Astrocyte (in vitro differentiated cells and primary cell): ENCODE measurements around the gene MEGF11. TPM values are rescaled to one million over a fixed set of nuclear protein-coding genes. Genes with fewer than 3 reads are reported as not detected.

Experiments used
- DNase-seq: peaks from one replicate; pipeline ENCODE4 v3.0.0-alpha.2; 2010; ENCODE audit warnings: low read depth
- FAIRE-seq: peaks from 2 replicates; lab custom pipeline; 2011; peaks lifted over from hg19 to GRCh38; lab: Jason Lieb, UNC
- H2AFZ ChIP-seq: 2 replicates; pipeline ENCODE4 v1.6.0; 2012; ENCODE audit warnings: low read depth, low read length, inconsistent platforms
- H3K27ac ChIP-seq: 2 replicates; pipeline ENCODE4 v1.5.1; 2011; ENCODE audit warnings: low read depth, low read length, inconsistent platforms
- H3K27me3 ChIP-seq: 2 replicates; pipeline ENCODE4 v1.6.0; 2011; ENCODE audit warnings: low read length, inconsistent platforms; ENCODE audit not compliant: insufficient read depth
- H3K36me3 ChIP-seq: 2 replicates; pipeline ENCODE4 v1.5.1; 2011; ENCODE audit warnings: low read length, inconsistent platforms; ENCODE audit not compliant: insufficient read depth
- H3K4me1 ChIP-seq: 2 replicates; pipeline ENCODE4 v1.5.1; 2011; ENCODE audit warnings: low read length, inconsistent platforms; ENCODE audit not compliant: insufficient read depth
- H3K4me2 ChIP-seq: 2 replicates; pipeline ENCODE4 v1.6.0; 2012; ENCODE audit warnings: low read length, inconsistent platforms
- H3K4me3 ChIP-seq: 2 replicates; pipeline ENCODE4 v1.5.1; 2011; ENCODE audit warnings: low read depth, mild to moderate bottlenecking, low read length, inconsistent platforms; ENCODE audit not compliant: insufficient read depth
- H3K79me2 ChIP-seq: 2 replicates; pipeline ENCODE4 v1.6.0; 2012; ENCODE audit warnings: mild to moderate bottlenecking, low read length, inconsistent platforms; ENCODE audit not compliant: insufficient read depth
- H3K9ac ChIP-seq: 2 replicates; pipeline ENCODE4 v1.6.0; 2012; ENCODE audit warnings: mild to moderate bottlenecking, low read length, inconsistent platforms
- H3K9me3 ChIP-seq: 2 replicates; pipeline ENCODE4 v1.5.1; 2012; ENCODE audit warnings: low read depth, mild to moderate bottlenecking, low read length, inconsistent platforms; ENCODE audit not compliant: insufficient read depth
- H4K20me1 ChIP-seq: 2 replicates; pipeline ENCODE4 v1.6.0; 2012; ENCODE audit warnings: low read length, inconsistent platforms; ENCODE audit not compliant: insufficient read depth
- H3K27ac Mint-ChIP-seq: one replicate; pipeline ENCODE4 v1.8.0; 2021; ENCODE audit warnings: mild to moderate bottlenecking, mixed read lengths; ENCODE audit not compliant: unreplicated experiment
- H3K27me3 Mint-ChIP-seq: one replicate; pipeline ENCODE4 v1.8.0; 2021; ENCODE audit warnings: low read depth, mixed read lengths; ENCODE audit not compliant: unreplicated experiment
- H3K36me3 Mint-ChIP-seq: one replicate; pipeline ENCODE4 v1.8.0; 2021; ENCODE audit warnings: low read depth, mixed read lengths; ENCODE audit not compliant: unreplicated experiment
- H3K4me1 Mint-ChIP-seq: one replicate; pipeline ENCODE4 v1.8.0; 2021; ENCODE audit warnings: low read depth, mixed read lengths; ENCODE audit not compliant: unreplicated experiment
- H3K4me3 Mint-ChIP-seq: one replicate; pipeline ENCODE4 v1.8.0; 2021; ENCODE audit warnings: mild to moderate bottlenecking, moderate library complexity, mixed read lengths; ENCODE audit not compliant: unreplicated experiment
- H3K9me3 Mint-ChIP-seq: one replicate; pipeline ENCODE4 v1.8.0; 2021; ENCODE audit warnings: mild to moderate bottlenecking, mixed read lengths; ENCODE audit not compliant: unreplicated experiment
- EZH2 ChIP-seq: IDR thresholded peaks from 2 replicates; pipeline ENCODE4 v1.6.1; 2012; ENCODE audit warnings: mild to moderate bottlenecking, low read length, inconsistent platforms; ENCODE audit not compliant: insufficient read depth
- total RNA-seq: library from RNA; stranded (reverse); gene quantifications from 2 replicates; pipeline ENCODE4 v1.2.1, GENCODE V29; 2021
- TF ChIP-seq, protein P1 (sequence below): IDR thresholded peaks from 2 replicates; pipeline ENCODE4 v1.5.1; 2011; ENCODE audit warnings: low read depth, mild to moderate bottlenecking, inconsistent platforms, low read length, moderate library complexity; ENCODE audit not compliant: insufficient read depth

MEGF11 gene
- total RNA-seq, 1 donor from 2014 or later: 0.16 TPM

DNA sequence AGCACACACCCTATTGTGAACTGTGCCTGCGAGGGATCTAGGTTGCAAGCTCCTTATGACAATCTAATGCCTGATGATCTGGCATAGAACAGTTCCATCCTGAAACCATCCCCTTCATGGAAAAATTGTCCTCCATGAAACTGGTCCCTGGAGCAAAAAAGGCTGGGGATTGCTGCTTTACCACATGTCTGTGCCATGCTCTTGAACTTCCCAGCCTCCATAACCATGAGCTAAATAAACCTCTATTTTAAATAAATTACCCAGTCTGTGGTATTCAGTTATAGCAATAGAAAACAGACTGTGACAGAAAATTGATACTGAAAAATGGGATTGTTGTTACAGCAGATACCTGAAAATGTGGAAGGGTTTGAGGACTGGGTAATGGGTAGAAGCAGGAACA lies 221.5 kb downstream of the MEGF11 start:
- Histone ChIP-seq H4K20me1 (no peaks in the 10 kb centered on the region), H3K9ac (no peak overlapping the region), H2AFZ (no peak overlapping the region), H3K27ac (no peak overlapping the region), H3K4me3 (no peak overlapping the region), H3K4me1 (no peaks in the 10 kb centered on the region), H3K27me3 (peaks cover 18% of the 10 kb centered on the region), H3K36me3 (no peaks in the 10 kb centered on the region), H3K79me2 (no peaks in the 10 kb centered on the region), H3K4me2 (no peak overlapping the region), H3K9me3 (no peaks in the 10 kb centered on the region)
- no peak for TF ChIP-seq EZH2
- TF ChIP-seq, protein P1, sequence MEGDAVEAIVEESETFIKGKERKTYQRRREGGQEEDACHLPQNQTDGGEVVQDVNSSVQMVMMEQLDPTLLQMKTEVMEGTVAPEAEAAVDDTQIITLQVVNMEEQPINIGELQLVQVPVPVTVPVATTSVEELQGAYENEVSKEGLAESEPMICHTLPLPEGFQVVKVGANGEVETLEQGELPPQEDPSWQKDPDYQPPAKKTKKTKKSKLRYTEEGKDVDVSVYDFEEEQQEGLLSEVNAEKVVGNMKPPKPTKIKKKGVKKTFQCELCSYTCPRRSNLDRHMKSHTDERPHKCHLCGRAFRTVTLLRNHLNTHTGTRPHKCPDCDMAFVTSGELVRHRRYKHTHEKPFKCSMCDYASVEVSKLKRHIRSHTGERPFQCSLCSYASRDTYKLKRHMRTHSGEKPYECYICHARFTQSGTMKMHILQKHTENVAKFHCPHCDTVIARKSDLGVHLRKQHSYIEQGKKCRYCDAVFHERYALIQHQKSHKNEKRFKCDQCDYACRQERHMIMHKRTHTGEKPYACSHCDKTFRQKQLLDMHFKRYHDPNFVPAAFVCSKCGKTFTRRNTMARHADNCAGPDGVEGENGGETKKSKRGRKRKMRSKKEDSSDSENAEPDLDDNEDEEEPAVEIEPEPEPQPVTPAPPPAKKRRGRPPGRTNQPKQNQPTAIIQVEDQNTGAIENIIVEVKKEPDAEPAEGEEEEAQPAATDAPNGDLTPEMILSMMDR: no peak
- no peak for FAIRE-seq
- peaks cover 2% of the 10 kb centered on the region for H3K4me1 Mint-ChIP-seq
- no peak for DNase-seq
- peaks cover 14% of the 10 kb centered on the region for H3K9me3 Mint-ChIP-seq
- peaks cover 39% of the 10 kb centered on the region for H3K27me3 Mint-ChIP-seq
- no peak overlapping the region for H3K4me3 Mint-ChIP-seq
- H3K27ac Mint-ChIP-seq: no peak overlapping the region
- H3K36me3 Mint-ChIP-seq: no peaks in the 10 kb centered on the region

DNA sequence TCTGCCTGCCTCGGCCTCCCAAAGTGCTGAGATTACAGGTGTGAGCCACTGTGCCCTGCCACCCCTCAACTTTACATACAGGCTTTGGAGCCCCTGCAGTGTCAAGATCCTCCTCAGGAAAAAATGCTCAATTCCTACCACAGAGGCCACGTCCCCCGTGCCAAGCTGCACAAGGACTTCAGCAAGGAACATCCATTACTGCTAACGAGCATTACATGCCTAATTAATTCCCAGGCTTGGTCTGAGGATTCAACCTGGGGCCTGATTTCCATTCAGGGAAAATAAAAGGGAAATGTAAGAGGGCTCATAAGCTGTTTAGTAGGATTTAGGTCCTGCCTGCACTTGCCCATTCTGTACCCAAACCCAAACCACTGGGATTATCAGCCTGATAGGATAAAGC lies 222.9 kb downstream of the MEGF11 start:
- Mint-ChIP-seq H3K27ac (no peak overlapping the region), H3K36me3 (no peaks in the 10 kb centered on the region), H3K4me3 (no peak overlapping the region), H3K27me3 (peaks cover 35% of the 10 kb centered on the region), H3K9me3 (peaks cover 14% of the 10 kb centered on the region), H3K4me1 (peaks cover 2% of the 10 kb centered on the region)
- FAIRE-seq: no peak
- TF ChIP-seq, protein P1: no peak
- TF ChIP-seq EZH2: no peak
- no peaks in the 10 kb centered on the region for H3K9me3 ChIP-seq
- H3K9ac ChIP-seq: no peak overlapping the region
- H3K79me2 ChIP-seq: no peaks in the 10 kb centered on the region
- no peak overlapping the region for H3K4me3 ChIP-seq
- H3K4me2 ChIP-seq: no peak overlapping the region
- no peaks in the 10 kb centered on the region for H3K36me3 ChIP-seq
- no peak overlapping the region for H2AFZ ChIP-seq
- H3K27ac ChIP-seq: no peak overlapping the region
- H3K27me3 ChIP-seq: peaks cover 14% of the 10 kb centered on the region
- no peaks in the 10 kb centered on the region for H3K4me1 ChIP-seq
- H4K20me1 ChIP-seq: no peaks in the 10 kb centered on the region
- DNase-seq: no peak

DNA sequence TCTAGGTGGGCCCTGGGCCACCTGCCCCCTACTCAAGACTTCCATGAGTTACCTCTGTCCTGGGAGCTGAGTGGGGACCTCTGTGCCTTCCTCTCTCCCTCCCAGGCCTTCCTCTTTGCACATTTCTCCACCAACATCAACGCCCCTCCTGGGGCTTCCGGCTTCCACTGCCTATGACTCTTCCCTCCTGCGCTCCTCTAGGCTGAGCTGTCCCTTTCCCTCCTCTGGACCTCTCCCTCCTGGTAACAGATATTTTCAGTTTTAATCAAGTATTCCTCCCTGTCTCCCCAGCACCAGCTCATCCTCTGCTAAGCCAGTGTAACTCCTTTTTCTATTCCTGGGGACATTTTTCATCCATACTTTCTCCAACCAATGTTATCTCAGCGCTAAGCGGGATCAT lies 223.9 kb downstream of the MEGF11 start:
- TF ChIP-seq EZH2: no peak
- TF ChIP-seq, protein P1: no peak
- H4K20me1 ChIP-seq: no peaks in the 10 kb centered on the region
- H3K4me1 Mint-ChIP-seq: peaks cover 2% of the 10 kb centered on the region
- no peak overlapping the region for H3K4me2 ChIP-seq
- no peak overlapping the region for H3K27ac ChIP-seq
- H3K27ac Mint-ChIP-seq: no peak overlapping the region
- no peaks in the 10 kb centered on the region for H3K36me3 ChIP-seq
- H3K9me3 ChIP-seq: no peaks in the 10 kb centered on the region
- FAIRE-seq (no peak), DNase-seq (no peak)
- H3K4me3 Mint-ChIP-seq: no peak overlapping the region
- H3K27me3 ChIP-seq: peaks cover 9% of the 10 kb centered on the region
- H3K27me3 Mint-ChIP-seq: peaks cover 40% of the 10 kb centered on the region
- H3K79me2 ChIP-seq: no peaks in the 10 kb centered on the region
- no peaks in the 10 kb centered on the region for H3K36me3 Mint-ChIP-seq
- no peak overlapping the region for H3K4me3 ChIP-seq
- H2AFZ ChIP-seq: no peak overlapping the region
- peaks cover 14% of the 10 kb centered on the region for H3K9me3 Mint-ChIP-seq
- H3K9ac ChIP-seq: no peak overlapping the region
- no peaks in the 10 kb centered on the region for H3K4me1 ChIP-seq
